GM15510 (cell line): Measurements from ENCODE around the gene PIGO.

ENCODE experiments used
- POLR2A ChIP-seq: IDR thresholded peaks from 3 replicates; pipeline ENCODE4 v1.6.1; 2011; ENCODE audit warnings: borderline replicate concordance; ENCODE audit not compliant: insufficient read length; ENCODE audit errors: extremely low read depth

Gene PIGO

DNA sequence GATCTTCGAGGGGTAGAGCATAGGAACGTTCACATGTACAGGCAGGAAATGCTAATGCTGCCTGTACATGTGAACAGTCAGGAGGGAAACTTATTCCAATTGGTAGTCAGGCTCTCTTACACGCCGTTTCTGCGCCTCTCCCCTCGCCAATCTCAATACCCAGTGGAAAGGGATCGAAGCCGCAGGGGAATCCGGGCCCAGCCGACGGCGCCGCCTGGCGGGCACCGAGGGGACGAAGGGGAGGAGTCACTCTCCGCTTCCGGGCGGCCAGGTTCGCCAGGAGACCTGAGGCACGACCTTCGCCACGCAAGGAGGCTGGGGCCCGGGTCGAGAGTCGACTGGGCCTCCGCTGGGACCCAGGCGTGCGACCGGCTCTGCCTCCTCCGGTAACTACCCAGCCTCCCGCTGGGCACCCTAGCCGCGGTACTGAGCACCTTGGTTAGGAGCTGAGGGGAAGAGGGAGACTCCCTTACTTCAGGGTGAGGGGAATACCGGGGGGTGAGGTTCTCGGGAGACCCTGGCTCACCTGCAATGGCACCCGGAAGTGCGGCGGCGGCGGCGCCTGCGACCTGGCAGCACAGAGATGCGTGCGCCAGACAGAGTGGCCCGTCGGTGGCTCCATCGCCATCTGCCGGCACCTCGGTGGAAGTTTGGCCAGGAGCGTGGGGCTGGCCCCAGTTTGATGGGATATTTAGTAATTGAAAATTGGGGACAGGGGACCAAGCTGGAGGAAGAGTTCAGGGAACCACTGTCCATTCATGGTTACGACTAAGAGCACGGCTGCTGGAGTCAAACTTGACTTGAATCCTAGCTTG, at the start of gene PIGO:
PIGO (minus strand) TSS at position 557 of the 815 bp plus-strand sequence. CDS start 1,026 bp downstream, outside the sequence.
- TF ChIP-seq POLR2A = peak; percentile 71

DNA sequence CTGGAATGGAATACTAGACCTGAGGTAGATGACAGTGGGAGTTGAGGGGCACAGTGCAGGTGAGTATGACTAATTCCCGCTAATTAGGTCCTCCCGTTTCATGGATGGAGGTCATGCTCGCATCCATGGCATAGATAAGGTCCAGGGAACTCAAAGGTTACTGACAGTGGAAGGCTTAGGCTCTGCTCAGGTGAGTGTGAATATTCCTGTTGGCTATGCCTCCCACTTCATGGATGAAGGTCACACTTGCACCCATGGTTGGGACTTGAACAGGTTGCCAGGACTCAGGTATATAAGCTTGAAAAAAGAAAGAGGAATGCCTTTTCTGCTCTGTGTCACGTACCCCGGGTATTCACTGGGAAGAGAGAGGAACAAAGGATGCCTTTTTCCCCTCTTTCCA, 45.6 kb upstream of the PIGO start:
- no peak for TF ChIP-seq POLR2A

DNA sequence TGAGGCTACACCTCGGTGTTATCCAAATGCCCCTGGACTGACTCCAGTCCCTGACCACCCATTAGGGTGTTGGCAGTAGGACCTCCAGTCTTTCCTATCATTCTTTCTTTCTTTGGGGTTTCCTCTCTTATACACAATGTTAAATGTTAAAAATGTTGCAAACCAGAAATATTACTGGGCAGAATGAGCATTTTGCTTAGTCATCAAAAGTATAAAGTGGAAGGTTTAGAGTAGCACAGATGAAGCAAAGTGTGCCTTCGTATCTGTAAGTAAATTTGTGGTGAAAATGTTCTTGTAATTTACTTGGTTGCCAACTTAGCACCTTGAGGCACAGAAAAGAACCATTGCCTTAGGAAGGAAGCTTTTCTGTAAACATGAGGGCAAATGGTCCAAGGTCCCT, 43.7 kb upstream of the PIGO start:
- no peak for TF ChIP-seq POLR2A

- no peak for TF ChIP-seq POLR2A
Measured at GRCh38 chr9:35136866-35137265, 40.5 kb upstream of the PIGO start.

GRCh38 chr9:35135988-35136387, 39.6 kb upstream of the PIGO start:
- TF ChIP-seq POLR2A = no peak

DNA sequence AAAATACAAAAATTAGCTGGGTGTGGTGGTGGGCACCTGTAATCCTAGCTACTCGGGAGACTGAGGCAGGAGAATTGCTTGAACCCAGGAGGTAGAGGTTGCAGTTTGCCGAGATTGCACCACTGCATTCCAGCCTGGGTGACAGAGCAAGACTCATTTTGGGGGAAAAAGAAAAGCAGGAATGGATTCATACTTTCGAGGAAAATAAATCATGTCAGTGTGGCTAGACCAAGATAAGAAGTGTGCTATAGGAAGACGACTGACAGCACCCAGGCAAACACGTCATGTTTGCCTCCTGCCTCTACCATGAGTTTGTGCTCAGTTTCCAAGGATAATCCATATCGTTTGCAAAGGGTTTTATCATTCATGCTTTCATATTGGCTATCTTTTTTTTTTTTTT, 38.5 kb upstream of the PIGO start:
- TF ChIP-seq POLR2A = no peak

- no peak for TF ChIP-seq POLR2A
Measured at GRCh38 chr9:35116898-35117551, 20.6 kb upstream of the PIGO start.

GRCh38 chr9:35116539-35116897, 20.1 kb upstream of the PIGO start:
- TF ChIP-seq POLR2A = no peak

DNA sequence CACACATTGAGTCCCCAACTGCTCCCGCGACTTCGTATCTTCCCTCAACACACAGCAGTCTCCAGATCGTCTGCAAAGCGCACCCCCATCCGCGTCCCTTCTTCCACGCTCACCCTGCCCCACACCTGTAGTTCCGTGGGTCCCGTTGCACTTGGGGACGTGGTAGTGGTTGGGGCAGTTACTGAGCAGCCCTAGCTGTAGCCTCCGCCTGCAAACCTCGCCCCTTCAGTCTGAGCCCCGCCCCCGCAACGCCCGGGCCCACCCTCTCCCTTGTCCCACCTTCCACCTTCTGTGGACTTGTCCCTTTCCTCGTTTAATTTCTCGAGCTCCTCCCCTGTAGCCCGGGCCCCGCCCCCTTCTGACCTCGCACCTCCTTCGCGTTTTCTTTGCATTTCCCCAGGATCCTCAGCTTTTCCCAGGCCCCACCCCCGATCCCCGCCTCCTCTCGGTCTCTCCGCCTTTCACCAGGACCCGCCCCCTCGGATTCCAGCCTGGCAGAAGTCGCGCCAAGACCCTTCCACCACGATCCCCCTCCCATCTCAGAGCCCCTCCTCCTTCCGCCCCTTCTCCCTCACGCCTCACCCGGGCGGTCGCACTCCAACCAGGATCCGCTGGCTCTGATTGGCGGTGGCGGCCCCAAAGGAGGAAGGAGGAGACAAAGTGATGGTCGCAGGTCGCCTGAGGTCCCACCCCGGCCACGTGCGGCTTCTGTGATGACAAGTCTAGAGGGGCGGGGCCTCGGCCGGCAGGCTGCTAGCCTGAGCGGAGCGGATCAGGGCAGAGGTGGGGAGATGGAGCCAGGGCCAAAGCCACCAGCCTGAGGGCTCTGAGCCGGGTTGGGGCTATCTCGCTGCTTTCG, 19.5 kb upstream of the PIGO start, which contains the start of gene ATOSB:
ATOSB (minus strand) TSS at position 183 of the 859 bp plus-strand sequence. CDS start 7,588 bp downstream, outside the sequence.
- TF ChIP-seq POLR2A = peak; percentile 52

DNA sequence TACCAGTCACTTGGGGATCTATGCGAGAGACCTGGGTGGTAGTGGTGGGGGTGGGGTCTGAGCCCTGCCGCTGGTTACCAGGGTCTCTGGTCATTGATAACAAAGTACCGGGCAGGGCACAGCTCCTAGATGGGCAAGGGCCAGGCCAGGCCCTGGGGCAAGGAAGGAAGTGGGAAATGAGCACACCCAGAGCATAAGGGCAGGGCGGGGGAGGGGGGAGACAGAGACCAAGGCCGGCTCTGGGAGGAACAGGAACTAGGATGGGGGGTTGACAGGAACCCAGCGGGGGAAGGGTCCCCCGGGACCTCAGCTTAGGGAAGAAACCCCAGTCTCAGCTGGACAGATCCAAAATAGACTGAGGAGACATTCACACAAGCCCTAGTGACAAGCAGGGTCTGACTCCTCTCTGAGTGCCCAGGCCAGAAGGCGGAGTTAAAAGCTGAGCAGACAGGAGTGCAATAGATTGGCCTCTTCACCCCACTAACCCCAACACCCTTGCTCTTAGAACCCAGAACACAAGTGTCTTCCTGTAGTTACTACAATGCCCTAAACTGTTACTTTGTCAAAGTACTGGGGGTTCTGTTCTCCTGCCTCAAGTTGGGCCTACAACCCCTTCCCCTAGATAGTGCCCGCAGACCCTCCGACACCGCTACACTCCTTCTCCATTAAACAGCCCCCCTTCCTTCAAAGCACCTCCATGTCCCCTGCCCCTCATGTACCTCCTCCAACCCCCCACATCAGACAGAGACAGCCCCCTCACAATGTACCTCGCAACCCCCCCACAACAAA, 18.6 kb upstream of the PIGO start:
- TF ChIP-seq POLR2A = no peak

DNA sequence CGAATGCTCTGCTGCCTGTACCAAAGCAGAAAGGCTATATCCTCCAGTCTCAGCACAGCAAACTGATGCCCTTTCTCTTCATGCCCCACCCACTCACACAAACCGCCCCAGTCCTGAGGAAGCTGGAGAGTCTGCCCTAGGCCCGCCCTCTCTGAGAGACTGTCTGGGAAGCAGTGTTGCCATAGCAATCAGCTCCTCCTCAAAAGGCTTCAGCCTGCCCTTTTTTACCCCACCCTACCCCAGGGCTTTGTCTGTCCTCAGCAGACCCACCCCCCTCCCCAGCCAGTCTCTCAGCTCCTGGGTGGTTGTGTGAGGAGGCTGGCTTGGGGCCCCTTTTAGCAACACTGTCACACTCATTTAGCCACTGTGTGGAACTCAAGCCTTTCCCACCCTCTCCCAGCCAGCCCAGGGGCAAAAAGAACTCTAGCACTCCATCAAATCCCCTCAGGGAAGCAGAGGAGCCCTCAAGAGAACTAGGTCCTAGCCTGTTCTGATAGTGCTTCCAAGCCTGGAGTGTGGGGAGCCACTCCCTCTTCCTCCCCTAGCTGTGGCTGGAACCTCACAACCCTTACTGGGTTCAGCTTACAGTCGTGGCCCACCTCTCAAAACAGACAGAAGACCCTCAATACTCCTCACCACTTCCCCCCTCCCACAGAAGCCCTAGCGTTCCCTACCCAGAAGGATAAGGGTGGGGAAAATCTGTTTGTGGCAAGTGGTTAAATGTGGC, 17.9 kb upstream of the PIGO start:
- no peak for TF ChIP-seq POLR2A

DNA sequence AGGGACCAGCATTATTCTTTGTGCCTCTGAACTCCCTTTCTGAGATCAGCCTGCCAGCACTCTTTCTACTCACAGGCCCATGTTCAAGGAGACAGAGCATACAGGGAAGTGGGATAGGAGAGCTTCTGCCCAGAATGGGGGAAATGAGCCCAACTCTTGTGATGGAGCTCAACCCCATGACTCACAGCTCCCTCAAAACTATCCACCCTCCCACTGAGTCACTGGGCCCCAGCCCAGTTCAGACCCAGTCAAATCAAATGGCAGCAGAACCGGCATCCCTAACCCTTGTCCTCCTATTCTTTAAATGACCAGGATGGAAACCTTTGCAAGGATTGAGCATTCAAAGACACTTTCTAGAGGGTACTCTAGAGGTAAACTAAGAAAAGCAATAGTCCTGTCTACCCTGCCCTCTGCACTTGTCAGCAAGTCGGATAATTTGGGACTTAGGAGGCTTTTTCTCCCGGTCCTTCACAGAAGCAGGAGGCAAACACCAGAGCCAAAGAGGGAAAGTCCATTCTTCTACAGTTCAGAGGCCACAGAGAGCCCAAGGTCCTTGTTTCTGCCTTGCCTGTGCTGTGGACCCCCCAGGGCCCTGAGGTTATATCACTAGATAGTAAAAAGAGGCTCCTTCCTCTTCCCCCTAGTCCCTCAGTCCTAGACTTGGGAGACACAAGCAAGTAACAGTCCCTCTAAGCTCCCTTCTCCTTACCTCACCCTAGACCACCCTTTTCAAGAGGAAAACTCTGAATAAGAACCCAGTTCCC, 16.0 kb upstream of the PIGO start:
- TF ChIP-seq POLR2A = no peak

GRCh38 chr9:35111001-35111933, 14.9 kb upstream of the PIGO start:
- peak; percentile 27 for TF ChIP-seq POLR2A

DNA sequence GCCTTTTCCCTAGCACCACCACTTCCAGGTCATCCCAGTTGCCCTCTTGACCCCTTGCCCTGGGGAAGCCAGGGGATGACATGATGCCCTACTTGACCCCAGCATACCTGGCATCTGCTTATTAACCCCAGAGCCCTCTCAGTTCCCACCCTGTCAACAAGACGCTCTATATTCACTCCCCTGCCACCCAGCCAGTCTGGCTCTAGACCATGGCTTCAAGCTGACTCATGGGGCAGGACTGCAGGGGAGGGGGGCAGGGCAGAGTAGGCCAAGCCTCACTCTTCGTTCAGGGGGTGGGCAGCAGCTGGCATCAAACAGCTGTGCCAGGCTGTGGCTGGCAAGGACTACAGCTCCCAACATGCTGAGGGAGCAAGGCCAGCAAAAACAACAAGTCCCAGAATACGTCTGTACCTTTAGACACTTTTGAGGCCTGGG, 14.0 kb upstream of the PIGO start:
- no peak for TF ChIP-seq POLR2A
